Measurements from ENCODE around the gene CPEB1.
"Not testable (repeated sequence)": the region's sequence is repeated elsewhere in the genome, so short reads cannot be mapped to it uniquely, and the experiment has no call there.

The CPEB1 gene

DNA sequence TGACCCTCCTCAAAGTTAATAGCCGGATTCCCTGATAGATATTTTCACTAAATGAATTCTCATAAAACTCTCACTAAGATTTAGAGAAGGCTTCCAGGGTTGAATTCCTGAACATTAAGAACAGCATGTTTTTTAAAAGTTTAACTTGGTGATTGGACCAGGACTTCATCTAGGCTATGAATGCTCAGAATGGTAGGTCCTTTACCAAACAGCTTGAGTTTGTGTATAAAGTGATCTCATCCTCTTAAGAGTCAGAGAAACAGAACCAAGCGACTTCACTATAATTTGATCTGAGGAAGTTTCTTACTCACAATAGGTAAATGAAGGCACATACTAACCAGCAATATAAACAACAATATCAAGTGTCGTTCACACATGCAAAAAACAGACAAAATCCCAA, 143.1 kb downstream of the CPEB1 start:
- not testable (repeated sequence) for DNase-seq

DNA sequence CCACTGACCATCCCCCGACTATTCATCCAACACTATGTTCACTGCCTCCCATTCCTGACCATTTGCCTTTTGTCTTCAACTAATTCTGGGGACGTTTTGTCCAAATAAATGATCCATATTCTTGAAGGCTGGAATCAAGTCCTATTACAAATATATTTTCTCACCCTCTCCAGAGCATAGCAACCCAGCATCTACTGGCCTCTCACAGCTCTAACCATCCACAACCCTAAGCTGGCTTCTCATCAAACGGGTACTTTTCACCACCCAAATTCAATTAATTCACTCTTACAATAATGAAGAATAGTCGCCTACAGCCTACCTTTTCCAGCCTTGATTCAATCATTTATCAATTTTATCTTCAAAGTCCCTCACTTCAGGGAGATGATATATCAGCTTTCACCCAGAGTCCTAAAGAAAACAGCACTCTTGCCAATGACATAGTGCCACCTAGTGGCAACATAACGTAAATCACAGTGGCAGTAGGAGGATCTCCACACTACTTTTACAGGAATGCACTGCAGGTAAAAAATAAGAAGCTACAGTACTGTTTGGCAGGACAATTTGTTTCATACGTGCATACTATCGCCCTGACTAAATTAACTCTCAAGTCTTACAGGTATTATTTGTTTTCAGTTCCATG, 144.3 kb downstream of the CPEB1 start:
- DNase-seq = peak; percentile 10

DNA sequence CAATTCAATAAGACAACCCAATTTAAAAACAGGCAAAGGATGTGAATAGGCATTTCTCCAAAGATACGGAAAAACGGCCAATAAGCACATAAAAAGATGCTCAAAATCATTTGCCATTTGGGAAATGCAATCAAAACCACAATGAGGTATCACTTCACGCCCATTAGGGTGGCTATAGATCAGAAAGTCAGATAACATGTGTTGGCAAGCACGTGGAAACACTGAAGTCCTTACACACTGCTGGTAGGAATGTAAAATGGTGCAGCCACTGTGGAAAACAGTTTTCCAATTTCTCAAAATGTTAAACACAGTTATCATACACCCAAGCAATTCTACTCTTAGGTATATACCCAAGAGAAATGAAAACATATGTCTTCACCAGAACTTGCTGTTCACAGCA, 146.4 kb downstream of the CPEB1 start:
- DNase-seq = not testable (repeated sequence)

- DNase-seq = not testable (repeated sequence)
These were observed 149.2 kb downstream of the CPEB1 start for GRCh38 chr15:82497978-82498377.

Data from activated naive CD4-positive, alpha-beta T cell treated with anti-CD3 and anti-CD28 coated beads, Interleukin-2, amount 50 U/mL, for 16 hours (primary cell).